Tibial nerve (tissue), 3 donors: ENCODE results near the gene INPP5A.

Experiments
- EP300 ChIP-seq, 2 donors: sonication (generic); formaldehyde crosslinking; IDR thresholded peaks; one replicate each; pipeline ENCODE4 v1.6.1; 2017; ENCODE audit warnings: antibody characterized with exemption in 2 of 2, mild to moderate bottlenecking in 1 of 2
- POLR2A ChIP-seq, 2 donors: fragments of 450-650 bp; IDR thresholded peaks; one replicate each; pipeline ENCODE4 v1.6.1; 2017; ENCODE audit warnings: antibody characterized with exemption in 2 of 2, mild to moderate bottlenecking in 2 of 2, moderate library complexity in 2 of 2

DNA sequence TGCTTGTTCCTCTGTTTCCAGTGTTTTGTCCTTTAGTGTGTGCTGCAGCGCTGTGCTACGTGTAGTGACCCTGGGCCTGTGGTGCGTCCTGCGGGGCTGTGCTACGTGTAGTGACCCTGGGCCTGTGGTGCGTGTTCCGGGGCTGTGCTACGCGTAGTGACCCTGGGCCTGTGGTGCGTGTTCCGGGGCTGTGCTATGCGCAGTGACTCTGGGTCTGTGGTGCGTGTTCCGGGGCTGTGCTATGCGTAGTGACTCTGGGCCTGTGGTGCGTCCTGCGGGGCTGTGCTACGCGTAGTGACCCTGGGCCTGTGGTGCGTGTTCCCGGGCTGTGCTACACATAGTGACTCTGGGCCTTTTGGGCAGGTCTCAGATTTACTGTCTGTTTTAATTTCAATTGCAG is 60.1 kb downstream of the INPP5A start:
- TF ChIP-seq EP300 (IDR thresholded peaks at IDR 0.05): no peak
- no peak for TF ChIP-seq POLR2A (IDR thresholded peaks at IDR 0.05)
